Liver (tissue), 3 donors: ENCODE results near the gene CDK16.

ENCODE experiments used
- FOXA1 ChIP-seq: IDR thresholded peaks from 2 replicates; pipeline ENCODE4 v1.6.1; 2016; ENCODE audit warnings: antibody characterized with exemption
- GABPA ChIP-seq, 2 donors: IDR thresholded peaks in 1 of 2; conservative IDR thresholded peaks in 1 of 2; 2 replicates each; pipeline ENCODE4 v1.6.1; 2016; ENCODE audit warnings: antibody characterized with exemption in 2 of 2, mild to moderate bottlenecking in 1 of 2, moderate library complexity in 1 of 2
- HNF4A ChIP-seq, 2 donors: conservative IDR thresholded peaks; 2 replicates each; pipeline ENCODE4 v1.6.1; 2016; ENCODE audit warnings: antibody characterized with exemption in 2 of 2, mild to moderate bottlenecking in 2 of 2
- JUND ChIP-seq, 2 donors: IDR thresholded peaks; 2 replicates each; pipeline ENCODE4 v1.6.1; 2016; ENCODE audit warnings: antibody characterized with exemption in 2 of 2
- RAD21 ChIP-seq, 2 donors: IDR thresholded peaks; 2 replicates each; pipeline ENCODE4 v1.6.1; 2016; ENCODE audit warnings: antibody characterized with exemption in 2 of 2, mild to moderate bottlenecking in 2 of 2
- SP1 ChIP-seq: IDR thresholded peaks from 2 replicates; pipeline ENCODE4 v1.6.1; 2018; ENCODE audit warnings: antibody characterized with exemption, mild to moderate bottlenecking
- TAF1 ChIP-seq: conservative IDR thresholded peaks from 2 replicates; pipeline ENCODE4 v1.6.1; 2016; ENCODE audit warnings: antibody characterized with exemption, mild to moderate bottlenecking
- YY1 ChIP-seq: IDR thresholded peaks from 2 replicates; pipeline ENCODE4 v1.6.1; 2016; ENCODE audit warnings: antibody characterized with exemption, mild to moderate bottlenecking
- TF ChIP-seq, protein P1 (sequence below): IDR thresholded peaks from 2 replicates; pipeline ENCODE4 v1.6.1; 2016; ENCODE audit warnings: antibody characterized with exemption, mild to moderate bottlenecking
- TF ChIP-seq, protein P2 (sequence below): fragments of 150-350 bp; IDR thresholded peaks from 2 replicates; pipeline ENCODE4 v1.5.1; 2017; ENCODE audit warnings: improper control_type of control experiment, low read depth, low read length; ENCODE audit not compliant: missing input control
- TF ChIP-seq, protein P3 (sequence below): IDR thresholded peaks from 2 replicates; pipeline ENCODE4 v1.6.1; 2016; ENCODE audit warnings: antibody characterized with exemption
- donor health status: healthy.
- donor health status: healthy.

DNA sequence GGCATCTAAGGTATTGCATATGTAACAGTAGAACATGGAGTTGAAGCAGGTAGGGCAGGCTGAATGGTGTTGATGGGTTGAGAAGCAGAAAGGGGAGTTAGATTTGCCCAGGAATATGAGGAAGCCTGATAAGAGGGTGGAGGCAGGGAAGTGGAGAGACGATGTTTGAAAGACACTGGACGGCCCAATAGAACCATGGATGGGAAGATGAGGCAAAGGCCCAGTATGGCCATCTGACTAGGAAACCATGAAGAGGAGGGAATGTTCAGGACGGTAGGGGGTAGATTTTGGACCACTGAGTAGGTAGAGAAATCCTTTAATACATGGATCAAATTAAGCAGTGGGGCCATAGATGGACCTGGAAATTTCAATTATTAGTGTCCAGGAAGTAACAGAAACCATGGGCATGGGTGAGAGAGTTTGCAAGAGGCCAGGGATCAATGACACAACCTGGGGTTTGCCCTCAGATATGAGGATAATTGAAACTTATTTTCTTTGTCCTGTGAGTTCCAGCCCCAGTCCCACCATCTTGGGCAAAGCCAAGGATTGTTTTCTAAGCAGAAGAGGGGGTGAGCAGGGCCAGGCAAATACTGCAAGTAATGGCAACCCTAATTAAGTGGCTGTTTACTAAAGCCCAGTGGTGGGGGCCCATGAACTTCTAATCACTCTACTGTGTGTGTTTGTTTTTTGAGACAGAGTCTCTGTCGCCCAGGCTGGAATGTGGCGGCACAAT is 11.8 kb downstream of the CDK16 start:
- TF ChIP-seq FOXA1 (no peak), JUND (IDR thresholded peaks at IDR 0.05) (no peak), SP1 (no peak), HNF4A (conservative IDR thresholded peaks at IDR 0.05) (no peak), TAF1 (no peak), GABPA (IDR thresholded peaks at IDR 0.05 in 1 of 2, conservative IDR thresholded peaks at IDR 0.05 in 1 of 2) (no peak), RAD21 (IDR thresholded peaks at IDR 0.05) (no peak), YY1 (no peak)
- TF ChIP-seq, protein P1, sequence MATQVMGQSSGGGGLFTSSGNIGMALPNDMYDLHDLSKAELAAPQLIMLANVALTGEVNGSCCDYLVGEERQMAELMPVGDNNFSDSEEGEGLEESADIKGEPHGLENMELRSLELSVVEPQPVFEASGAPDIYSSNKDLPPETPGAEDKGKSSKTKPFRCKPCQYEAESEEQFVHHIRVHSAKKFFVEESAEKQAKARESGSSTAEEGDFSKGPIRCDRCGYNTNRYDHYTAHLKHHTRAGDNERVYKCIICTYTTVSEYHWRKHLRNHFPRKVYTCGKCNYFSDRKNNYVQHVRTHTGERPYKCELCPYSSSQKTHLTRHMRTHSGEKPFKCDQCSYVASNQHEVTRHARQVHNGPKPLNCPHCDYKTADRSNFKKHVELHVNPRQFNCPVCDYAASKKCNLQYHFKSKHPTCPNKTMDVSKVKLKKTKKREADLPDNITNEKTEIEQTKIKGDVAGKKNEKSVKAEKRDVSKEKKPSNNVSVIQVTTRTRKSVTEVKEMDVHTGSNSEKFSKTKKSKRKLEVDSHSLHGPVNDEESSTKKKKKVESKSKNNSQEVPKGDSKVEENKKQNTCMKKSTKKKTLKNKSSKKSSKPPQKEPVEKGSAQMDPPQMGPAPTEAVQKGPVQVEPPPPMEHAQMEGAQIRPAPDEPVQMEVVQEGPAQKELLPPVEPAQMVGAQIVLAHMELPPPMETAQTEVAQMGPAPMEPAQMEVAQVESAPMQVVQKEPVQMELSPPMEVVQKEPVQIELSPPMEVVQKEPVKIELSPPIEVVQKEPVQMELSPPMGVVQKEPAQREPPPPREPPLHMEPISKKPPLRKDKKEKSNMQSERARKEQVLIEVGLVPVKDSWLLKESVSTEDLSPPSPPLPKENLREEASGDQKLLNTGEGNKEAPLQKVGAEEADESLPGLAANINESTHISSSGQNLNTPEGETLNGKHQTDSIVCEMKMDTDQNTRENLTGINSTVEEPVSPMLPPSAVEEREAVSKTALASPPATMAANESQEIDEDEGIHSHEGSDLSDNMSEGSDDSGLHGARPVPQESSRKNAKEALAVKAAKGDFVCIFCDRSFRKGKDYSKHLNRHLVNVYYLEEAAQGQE, result no peak
- TF ChIP-seq, protein P2, sequence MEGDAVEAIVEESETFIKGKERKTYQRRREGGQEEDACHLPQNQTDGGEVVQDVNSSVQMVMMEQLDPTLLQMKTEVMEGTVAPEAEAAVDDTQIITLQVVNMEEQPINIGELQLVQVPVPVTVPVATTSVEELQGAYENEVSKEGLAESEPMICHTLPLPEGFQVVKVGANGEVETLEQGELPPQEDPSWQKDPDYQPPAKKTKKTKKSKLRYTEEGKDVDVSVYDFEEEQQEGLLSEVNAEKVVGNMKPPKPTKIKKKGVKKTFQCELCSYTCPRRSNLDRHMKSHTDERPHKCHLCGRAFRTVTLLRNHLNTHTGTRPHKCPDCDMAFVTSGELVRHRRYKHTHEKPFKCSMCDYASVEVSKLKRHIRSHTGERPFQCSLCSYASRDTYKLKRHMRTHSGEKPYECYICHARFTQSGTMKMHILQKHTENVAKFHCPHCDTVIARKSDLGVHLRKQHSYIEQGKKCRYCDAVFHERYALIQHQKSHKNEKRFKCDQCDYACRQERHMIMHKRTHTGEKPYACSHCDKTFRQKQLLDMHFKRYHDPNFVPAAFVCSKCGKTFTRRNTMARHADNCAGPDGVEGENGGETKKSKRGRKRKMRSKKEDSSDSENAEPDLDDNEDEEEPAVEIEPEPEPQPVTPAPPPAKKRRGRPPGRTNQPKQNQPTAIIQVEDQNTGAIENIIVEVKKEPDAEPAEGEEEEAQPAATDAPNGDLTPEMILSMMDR, result no peak
- TF ChIP-seq, protein P3, sequence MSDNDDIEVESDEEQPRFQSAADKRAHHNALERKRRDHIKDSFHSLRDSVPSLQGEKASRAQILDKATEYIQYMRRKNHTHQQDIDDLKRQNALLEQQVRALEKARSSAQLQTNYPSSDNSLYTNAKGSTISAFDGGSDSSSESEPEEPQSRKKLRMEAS, result no peak
